NCI-H460 (cell line): ENCODE measurements around the gene LAGE3. TPM values are rescaled to one million over a fixed set of nuclear protein-coding genes. Genes with fewer than 3 reads are reported as not detected.
"Not testable (repeated sequence)": the region's sequence is repeated elsewhere in the genome, so short reads cannot be mapped to it uniquely, and the experiment has no call there.

ENCODE experiments used
- DNase-seq: peaks from one replicate; pipeline ENCODE4 v3.0.0-alpha.2; 2016; ENCODE audit warnings: low read depth; ENCODE audit errors: extremely low read depth
- total RNA-seq: library from RNA; depleted of rRNA; stranded (reverse); fragments of >200 nt; shearing (Covaris generic); gene quantifications from 2 replicates; pipeline ENCODE4 v1.2.3, GENCODE V29; 2014

The LAGE3 gene
- total RNA-seq, 1 experiment from 2014 or later, result 35.4 TPM

- no peak for DNase-seq
Measured at GRCh38 chrX:154502989-154503388, 23.9 kb upstream of the LAGE3 start.

DNA sequence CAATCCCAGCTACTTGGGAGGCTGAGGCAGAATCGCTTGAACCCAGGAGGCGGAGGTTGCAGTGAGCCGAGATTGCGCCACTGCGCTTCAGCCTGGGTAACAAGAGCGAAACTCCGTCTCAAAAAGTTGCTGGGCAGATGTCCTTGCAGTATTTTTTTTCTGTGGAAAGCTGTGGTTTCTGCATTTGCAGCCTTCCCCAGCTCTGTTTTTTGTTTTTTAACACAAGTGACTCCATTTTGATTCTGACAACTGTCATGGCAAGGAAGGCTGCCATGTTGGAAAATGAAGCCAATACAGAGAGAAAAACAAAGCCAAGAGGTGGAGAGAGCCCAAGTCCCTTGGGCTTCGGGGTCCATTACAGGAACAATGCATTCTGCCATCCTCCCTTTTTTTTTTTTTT lies 23.0 kb upstream of the LAGE3 start:
- DNase-seq, result no peak

DNA sequence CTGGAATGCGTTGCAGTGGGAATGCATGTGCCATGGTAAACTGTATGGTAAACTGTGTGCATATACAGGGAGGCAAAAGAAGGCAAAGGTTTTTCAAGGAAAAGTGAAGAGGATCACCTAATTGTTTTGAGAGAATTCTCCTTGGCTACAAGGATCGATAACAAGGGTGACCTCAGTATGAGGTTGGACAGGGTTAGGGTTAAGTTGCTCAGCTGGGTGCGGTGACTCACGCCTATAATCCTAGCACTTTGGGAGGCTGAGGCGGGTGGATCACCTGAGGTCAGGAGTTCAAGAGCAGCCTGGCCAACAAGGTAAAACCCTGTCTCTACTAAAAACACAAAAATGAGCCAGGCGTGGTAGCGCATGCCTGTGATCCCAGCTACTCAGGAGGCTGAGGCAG lies 22.3 kb upstream of the LAGE3 start:
- not testable (repeated sequence) for DNase-seq

DNA sequence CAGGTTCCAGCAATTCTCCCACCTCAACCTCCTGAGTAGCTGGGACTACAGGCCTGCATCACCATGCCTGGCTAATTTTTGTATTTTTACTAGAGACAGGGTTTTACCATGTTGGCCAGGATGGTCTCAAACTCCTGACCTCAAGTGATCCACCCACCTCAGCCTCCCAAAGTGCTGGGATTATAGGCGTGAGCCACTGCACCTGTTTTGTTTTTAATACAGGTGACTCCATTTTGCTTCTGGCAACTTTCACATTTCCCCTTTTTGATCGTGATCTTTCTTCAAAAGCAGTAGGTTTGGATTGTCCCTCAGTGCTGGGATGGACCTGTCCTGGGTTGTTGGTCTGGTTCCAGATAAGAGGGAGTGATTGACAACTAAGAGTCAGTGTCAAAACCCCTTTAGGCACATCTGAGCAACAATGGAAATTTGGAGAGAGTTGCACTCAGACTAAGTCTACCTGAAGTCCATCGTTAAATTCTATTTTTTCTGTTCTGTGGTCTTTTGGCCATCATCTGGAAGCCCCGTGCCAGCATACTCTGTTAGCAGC lies 17.6 kb upstream of the LAGE3 start:
- not testable (repeated sequence) for DNase-seq

- DNase-seq, result no peak
Measured at GRCh38 chrX:154495472-154495922, 16.4 kb upstream of the LAGE3 start.

- no peak for DNase-seq
Measured at GRCh38 chrX:154494715-154495114, 15.6 kb upstream of the LAGE3 start.

GRCh38 chrX:154490414-154491083 lies 11.5 kb upstream of the LAGE3 start, which contains the start of gene SLC10A3:
Gene SLC10A3 (minus strand): TSS chrX:154490629. CDS start chrX:154488940, 1,689 bp downstream.
- DNase-seq, result peak; percentile 94

DNA sequence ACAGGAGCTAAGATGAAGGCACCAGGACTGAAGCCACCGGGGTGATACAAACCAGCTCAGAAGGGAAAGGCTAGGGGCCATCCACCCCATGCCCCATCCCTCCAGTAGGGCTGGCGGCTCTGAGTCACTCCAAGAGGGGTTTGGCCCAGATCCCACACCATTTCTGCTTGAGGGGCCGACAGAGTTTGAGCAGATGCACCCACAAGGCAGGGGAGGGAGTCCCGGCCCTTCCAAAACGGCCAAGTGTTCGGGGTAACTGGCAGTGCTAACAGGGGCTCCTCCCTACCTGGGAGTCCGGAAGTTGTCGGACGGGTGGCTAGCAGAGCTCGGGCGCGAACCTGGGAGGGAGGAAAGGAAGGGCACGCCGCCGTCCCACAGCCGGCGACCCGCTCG lies 10.9 kb upstream of the LAGE3 start:
- no peak for DNase-seq

DNA sequence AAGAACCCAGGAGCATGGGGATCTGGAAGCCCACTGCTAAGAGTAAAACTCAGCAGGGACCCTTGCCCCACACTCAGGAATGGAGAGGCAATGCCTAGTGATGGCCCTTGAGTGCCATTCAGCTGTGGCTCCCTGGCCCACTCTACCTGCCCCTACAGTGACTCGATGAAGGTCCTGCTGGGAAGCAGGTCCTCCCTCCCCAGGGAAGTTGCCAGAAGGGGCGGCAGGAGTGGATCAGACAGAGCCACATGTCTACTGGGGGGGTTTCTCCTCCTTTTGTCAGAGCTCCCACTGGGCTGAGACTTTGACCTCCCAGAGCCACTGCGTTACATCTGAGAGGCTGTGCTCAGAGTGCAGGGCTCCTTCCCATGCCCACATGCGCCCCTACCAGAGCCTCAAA lies 10.1 kb upstream of the LAGE3 start:
- no peak for DNase-seq

- no peak for DNase-seq
Measured at GRCh38 chrX:154488336-154489075, 9.4 kb upstream of the LAGE3 start.

DNA sequence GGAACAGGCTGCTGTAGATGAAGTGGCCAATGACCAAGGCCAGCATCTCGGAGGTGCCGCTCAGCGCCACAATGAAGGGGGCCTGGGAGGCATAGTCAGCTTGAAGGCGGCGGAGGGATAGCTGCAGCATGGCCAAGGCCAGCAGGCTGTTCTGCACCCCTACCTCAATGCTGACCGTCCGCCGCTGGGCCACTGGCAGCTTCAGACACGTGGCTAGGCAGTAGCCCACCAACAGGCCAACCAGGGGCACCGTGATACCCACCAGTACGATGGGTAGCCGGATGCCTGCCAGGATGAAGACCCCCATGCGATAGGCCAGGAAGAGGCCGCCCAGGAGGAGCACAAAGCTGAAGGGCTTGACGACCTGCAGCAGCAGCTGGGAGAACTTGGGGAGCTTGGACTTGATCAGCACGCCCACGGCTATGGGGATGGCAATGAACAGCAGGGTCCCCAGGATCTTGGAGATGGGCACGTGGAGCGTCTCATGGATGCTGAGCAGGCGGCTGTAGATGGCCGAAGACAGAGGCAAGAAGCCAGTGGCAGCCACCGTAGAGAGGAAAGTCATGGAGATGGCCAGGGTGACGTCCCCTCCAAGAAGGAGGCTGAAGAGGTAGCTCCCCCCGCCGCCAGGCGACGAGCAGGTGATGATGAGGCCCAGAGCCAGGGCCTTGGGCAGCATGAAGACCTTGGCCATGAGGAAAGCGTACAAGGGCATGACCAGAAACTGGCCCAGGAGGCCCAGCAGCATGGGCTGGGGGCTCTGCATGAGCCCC lies 8.6 kb upstream of the LAGE3 start:
- no peak for DNase-seq

GRCh38 chrX:154486396-154487207 lies 7.5 kb upstream of the LAGE3 start, which contains the start of gene UBL4A:
Gene UBL4A (minus strand): TSS chrX:154486615. CDS start chrX:154486584, 31 bp downstream.
- peak; percentile 36 for DNase-seq

DNA sequence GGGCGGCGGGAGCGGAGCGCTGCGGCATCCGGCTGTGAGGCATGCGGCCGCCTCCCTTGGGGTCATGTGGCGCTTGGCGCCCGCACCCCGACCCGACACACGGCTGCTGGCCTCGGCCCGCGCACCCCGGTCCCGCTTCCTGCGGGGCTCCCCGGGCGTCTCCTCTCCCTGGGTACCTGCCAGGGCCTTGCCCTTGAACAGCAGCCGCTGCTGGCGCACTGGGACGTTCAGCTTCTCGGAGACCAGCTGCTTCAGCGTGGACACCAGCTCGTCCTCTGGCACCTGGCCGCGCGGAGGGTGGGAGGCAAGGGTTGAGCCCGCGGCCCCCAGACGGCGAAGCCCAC lies 6.9 kb upstream of the LAGE3 start:
- DNase-seq, result no peak

GRCh38 chrX:154485150-154486051 lies 6.3 kb upstream of the LAGE3 start:
- no peak for DNase-seq

- peak; percentile 67 for DNase-seq
Measured at GRCh38 chrX:154484255-154485149, 5.4 kb upstream of the LAGE3 start.

GRCh38 chrX:154483325-154483724 lies 4.2 kb upstream of the LAGE3 start:
- no peak for DNase-seq

GRCh38 chrX:154482786-154483185 lies 3.7 kb upstream of the LAGE3 start:
- no peak for DNase-seq
